Activated CD4-positive, alpha-beta memory T cell treated with anti-CD3 and anti-CD28 coated beads, Interleukin-2, amount 10 ng/mL, durations not matched to agents 7 days and 5 days (primary cell): ENCODE measurements around the gene PPP2R2D. TPM values are rescaled to one million over a fixed set of nuclear protein-coding genes. Genes with fewer than 3 reads are reported as not detected.

ENCODE experiments used
- CTCF ChIA-PET: fragments of 350-600 bp; sonication (Branson Sonifier 250); formaldehyde crosslinking; loops from one replicate; lab custom pipeline; 2021; ENCODE audit warnings: antibody characterized with exemption, inconsistent platforms; lab: Charles Lee
- POLR2A ChIA-PET: fragments of 350-600 bp; sonication (Branson Sonifier 250); formaldehyde crosslinking; loops from one replicate; lab custom pipeline; 2021; ENCODE audit warnings: antibody characterized with exemption; lab: Charles Lee
- DNase-seq: peaks from one replicate; pipeline ENCODE4 v3.0.0-alpha.2; 2020
- H3K27ac Mint-ChIP-seq: one replicate; pipeline ENCODE4 v1.8.0; 2021; ENCODE audit warnings: mild to moderate bottlenecking, mixed read lengths
- H3K27me3 Mint-ChIP-seq: one replicate; pipeline ENCODE4 v1.8.0; 2021; ENCODE audit warnings: mixed read lengths
- H3K36me3 Mint-ChIP-seq: one replicate; pipeline ENCODE4 v1.8.0; 2021; ENCODE audit warnings: low read depth, mixed read lengths
- H3K4me1 Mint-ChIP-seq: one replicate; pipeline ENCODE4 v1.8.0; 2021; ENCODE audit warnings: mixed read lengths
- H3K4me3 Mint-ChIP-seq: one replicate; pipeline ENCODE4 v1.8.0; 2021; ENCODE audit warnings: mild to moderate bottlenecking, mixed read lengths
- H3K9me3 Mint-ChIP-seq: one replicate; pipeline ENCODE4 v1.8.0; 2021; ENCODE audit warnings: mixed read lengths
- total RNA-seq, 2 experiments: library from RNA; stranded (reverse); gene quantifications; one replicate each; pipeline ENCODE4 v1.2.3, GENCODE V29; 2021

Gene PPP2R2D
- total RNA-seq, 2 experiments from 2014 or later = 40.3 to 40.8 TPM

- ChIA-PET POLR2A (interaction anchor here (1.3 to 3.3 kb wide), 4 partner anchors 9 to 77 kb away, joined by 4 to 16 read pairs (median 5); no protein-coding TSS in a partner anchor), CTCF (interaction anchor here (3.1 kb wide), 1 partner anchor 11 kb away, joined by 18 read pairs; no protein-coding TSS in a partner anchor)
- peaks cover 42% of the 10 kb centered on the region for H3K4me1 Mint-ChIP-seq
- H3K9me3 Mint-ChIP-seq = no peaks in the 10 kb centered on the region
- H3K4me3 Mint-ChIP-seq = no peak overlapping the region
- H3K36me3 Mint-ChIP-seq = peaks cover 8% of the 10 kb centered on the region
- no peak for DNase-seq
- H3K27ac Mint-ChIP-seq = no peak overlapping the region
- H3K27me3 Mint-ChIP-seq = peaks cover 12% of the 10 kb centered on the region
Observed at GRCh38 chr10:131897297-131897899, 3.4 kb upstream of the PPP2R2D start.

DNA sequence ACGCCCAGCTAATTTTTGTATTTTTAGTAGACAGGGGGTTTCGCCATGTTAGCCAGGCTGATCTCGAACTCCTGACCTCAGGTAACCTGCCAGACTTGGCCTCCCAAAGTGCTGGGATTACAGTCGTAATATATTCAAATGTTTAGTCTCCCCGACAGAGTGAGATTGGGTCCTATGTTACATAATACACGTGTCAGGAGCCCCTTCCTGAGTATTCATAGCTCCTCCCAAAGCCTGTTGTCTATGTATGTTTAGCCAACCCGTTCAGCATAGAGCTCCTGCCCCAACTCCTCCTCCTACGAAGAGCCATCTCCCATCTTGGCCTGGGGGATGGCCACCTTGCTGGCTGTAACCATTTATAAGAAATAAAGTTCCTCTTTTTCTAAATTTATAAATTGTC, 2.7 kb upstream of the PPP2R2D start:
- Mint-ChIP-seq H3K27me3 (peaks cover 12% of the 10 kb centered on the region), H3K4me3 (no peak overlapping the region), H3K27ac (no peak overlapping the region), H3K4me1 (peaks cover 47% of the 10 kb centered on the region), H3K36me3 (peaks cover 9% of the 10 kb centered on the region), H3K9me3 (no peaks in the 10 kb centered on the region)
- CTCF ChIA-PET = interaction anchor here (0.7 kb wide), 1 partner anchor 125 kb away, joined by 3 read pairs; no protein-coding TSS in a partner anchor
- POLR2A ChIA-PET = interaction anchor here (1.3 to 3.3 kb wide), 3 partner anchors 8 to 77 kb away, joined by 4 to 16 read pairs (median 5); no protein-coding TSS in a partner anchor
- no peak for DNase-seq

DNA sequence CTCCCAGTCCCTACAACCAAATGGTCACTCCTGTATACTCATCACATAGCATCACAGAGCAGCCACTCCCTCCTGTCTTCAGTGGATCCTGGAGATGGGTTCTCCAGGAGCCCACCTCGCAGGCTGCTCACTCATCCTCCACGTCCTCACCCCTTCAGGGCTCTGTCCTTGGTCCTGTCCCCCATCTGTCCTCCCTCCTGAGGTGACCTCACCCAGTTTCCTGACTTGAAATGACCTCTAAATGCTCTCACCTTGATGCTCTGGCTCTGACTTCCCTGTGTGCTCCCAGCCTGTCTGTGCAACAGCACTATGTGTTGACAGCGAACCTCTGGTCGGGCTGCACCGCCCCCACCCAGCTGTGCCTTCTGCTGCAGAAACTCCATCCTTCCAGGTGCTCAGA, 2.1 kb upstream of the PPP2R2D start:
- DNase-seq = no peak
- POLR2A ChIA-PET = interaction anchor here (1.3 kb wide), 1 partner anchor 7 kb away, joined by 4 read pairs; no protein-coding TSS in a partner anchor
- H3K4me1 Mint-ChIP-seq = peaks cover 52% of the 10 kb centered on the region
- H3K36me3 Mint-ChIP-seq = peaks cover 12% of the 10 kb centered on the region
- no peak overlapping the region for H3K4me3 Mint-ChIP-seq
- no peak overlapping the region for H3K27ac Mint-ChIP-seq
- no peaks in the 10 kb centered on the region for H3K9me3 Mint-ChIP-seq
- CTCF ChIA-PET = interaction anchor here (0.6 to 2.3 kb wide), 2 partner anchors 13 to 1402 kb away, joined by 4 to 11 read pairs; no protein-coding TSS in a partner anchor
- H3K27me3 Mint-ChIP-seq = peaks cover 12% of the 10 kb centered on the region

DNA sequence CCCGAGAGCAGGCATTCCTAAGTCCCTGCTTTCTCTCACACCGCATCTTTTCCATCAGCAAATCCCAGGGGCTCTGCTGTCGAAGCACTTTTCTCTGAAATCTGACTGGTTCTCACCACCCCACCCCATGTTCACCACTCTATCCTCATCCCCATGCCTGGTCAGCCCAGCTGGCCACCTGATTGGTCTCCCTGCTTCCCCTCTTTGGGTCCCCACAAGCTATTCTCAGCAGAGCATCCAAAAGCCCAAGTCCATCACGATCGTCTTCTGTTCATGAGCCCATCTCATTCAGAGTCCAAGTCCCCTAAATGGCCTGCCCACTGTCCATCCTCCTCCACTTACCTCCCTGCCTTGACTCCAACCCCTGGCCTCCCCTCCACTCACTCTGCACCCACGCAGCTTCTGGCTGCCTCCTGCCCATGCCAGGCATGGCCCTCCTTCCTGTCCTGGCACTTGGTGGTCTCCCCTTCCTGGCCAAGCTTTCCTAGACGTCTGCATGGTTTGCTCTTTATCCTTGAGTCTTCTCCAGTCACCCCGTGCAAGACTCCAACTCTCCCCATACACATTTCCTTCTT, 1.6 kb upstream of the PPP2R2D start:
- POLR2A ChIA-PET = interaction anchor here (1.2 to 1.7 kb wide), 3 partner anchors 7 to 82 kb away, joined by 3 to 5 read pairs (median 5); partner anchors contain the start of gene BNIP3
- CTCF ChIA-PET = interaction anchor here (0.6 to 2.3 kb wide), 6 partner anchors 10 to 1402 kb away, joined by 4 to 11 read pairs (median 5); no protein-coding TSS in a partner anchor
- H3K36me3 Mint-ChIP-seq = peaks cover 13% of the 10 kb centered on the region
- peaks cover 57% of the 10 kb centered on the region for H3K4me1 Mint-ChIP-seq
- H3K27me3 Mint-ChIP-seq = peaks cover 12% of the 10 kb centered on the region
- peak overlapping the region; percentile 47 for H3K4me3 Mint-ChIP-seq
- H3K27ac Mint-ChIP-seq = peak overlapping the region; percentile 14
- no peaks in the 10 kb centered on the region for H3K9me3 Mint-ChIP-seq
- DNase-seq = no peak

DNA sequence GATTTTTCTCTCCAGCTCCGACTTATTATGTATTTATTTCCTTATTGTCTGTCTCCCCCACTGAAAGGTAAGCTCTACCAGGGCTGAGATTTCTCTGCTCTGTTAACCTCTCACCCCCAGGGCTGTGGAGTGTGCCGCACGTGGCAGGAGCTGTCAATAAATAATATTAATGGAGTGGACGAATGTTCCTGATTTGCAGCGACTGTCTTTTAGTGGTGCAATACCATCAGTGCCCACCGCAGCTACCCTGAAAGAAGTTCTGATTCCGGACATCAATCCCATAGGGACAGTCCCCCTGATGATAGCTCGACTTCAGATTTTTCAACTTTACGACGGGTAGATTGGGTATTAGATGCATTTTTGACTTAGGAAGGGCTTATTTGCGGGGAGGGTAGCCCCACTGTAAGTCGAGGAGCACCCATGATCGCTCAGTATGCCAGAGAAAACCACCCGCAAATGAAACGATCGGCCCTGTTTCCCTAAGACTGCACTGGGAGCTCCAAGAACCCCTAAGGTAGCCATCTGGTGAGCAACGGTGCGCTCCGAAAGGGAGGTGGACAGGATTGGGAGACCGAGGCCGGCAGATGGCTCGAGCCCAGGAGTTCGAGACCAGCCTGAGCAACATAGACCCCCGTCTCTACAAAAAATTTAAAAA, 986 bp upstream of the PPP2R2D start:
- Mint-ChIP-seq H3K9me3 (no peaks in the 10 kb centered on the region), H3K27ac (peak overlapping the region; percentile 63), H3K36me3 (peaks cover 17% of the 10 kb centered on the region), H3K27me3 (peaks cover 12% of the 10 kb centered on the region), H3K4me3 (peak overlapping the region; percentile 78), H3K4me1 (peaks cover 63% of the 10 kb centered on the region)
- ChIA-PET CTCF (interaction anchor here (0.5 to 2.3 kb wide), 7 partner anchors 11 to 123 kb away, joined by 3 to 11 read pairs (median 5); no protein-coding TSS in a partner anchor), POLR2A (interaction anchor here (0.7 to 1.8 kb wide), 12 partner anchors 8 to 652 kb away, joined by 3 to 11 read pairs (median 3); partner anchors contain the start of gene BNIP3)
- no peak for DNase-seq

- peak; percentile 63 for DNase-seq
Observed at GRCh38 chr10:131901181-131901829, 497 bp downstream of the PPP2R2D start.

DNA sequence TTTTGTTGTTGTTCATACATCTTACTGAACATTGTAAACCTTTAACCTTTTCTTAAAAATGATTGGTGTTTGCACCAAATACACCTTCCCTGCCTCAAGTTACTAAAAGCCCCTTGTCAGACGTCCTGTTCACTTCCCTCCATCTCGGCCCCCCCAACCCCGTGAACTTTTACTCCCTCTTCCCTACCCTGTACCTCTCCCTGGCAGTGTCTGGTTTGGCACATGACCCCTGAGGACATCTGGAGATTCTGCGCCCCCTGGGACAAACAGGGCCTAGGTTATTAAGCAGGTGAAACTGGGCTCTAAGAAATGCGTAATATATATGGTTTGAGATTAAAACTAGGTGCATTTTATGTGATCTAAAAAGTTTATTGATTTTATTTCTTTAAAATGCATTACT, 1.4 kb downstream of the PPP2R2D start:
- Mint-ChIP-seq H3K9me3 (no peaks in the 10 kb centered on the region), H3K27me3 (peaks cover 12% of the 10 kb centered on the region), H3K27ac (peak overlapping the region; percentile 89), H3K4me3 (peak overlapping the region; percentile 88), H3K4me1 (peaks cover 67% of the 10 kb centered on the region), H3K36me3 (peaks cover 30% of the 10 kb centered on the region)
- ChIA-PET CTCF (interaction anchor here (0.8 kb wide), 1 partner anchor 121 kb away, joined by 4 read pairs; no protein-coding TSS in a partner anchor), POLR2A (interaction anchor here (0.9 to 1.7 kb wide), 5 partner anchors 11 to 79 kb away, joined by 3 to 4 read pairs (median 3); no protein-coding TSS in a partner anchor)
- no peak for DNase-seq

More at GRCh38 chr10:131901181-131901829, 497 bp downstream of the PPP2R2D start:
- H3K27me3 Mint-ChIP-seq = peaks cover 12% of the 10 kb centered on the region
- peaks cover 27% of the 10 kb centered on the region for H3K36me3 Mint-ChIP-seq
- CTCF ChIA-PET = interaction anchor here (0.8 to 2.0 kb wide), 3 partner anchors 12 to 122 kb away, joined by 4 to 7 read pairs (median 5); no protein-coding TSS in a partner anchor
- POLR2A ChIA-PET = interaction anchor here (0.6 to 1.8 kb wide), 13 partner anchors 10 to 650 kb away, joined by 3 to 11 read pairs (median 3); no protein-coding TSS in a partner anchor
- H3K9me3 Mint-ChIP-seq = no peaks in the 10 kb centered on the region
- peak overlapping the region; percentile 88 for H3K4me3 Mint-ChIP-seq
- peak overlapping the region; percentile 89 for H3K27ac Mint-ChIP-seq
- H3K4me1 Mint-ChIP-seq = peaks cover 70% of the 10 kb centered on the region

DNA sequence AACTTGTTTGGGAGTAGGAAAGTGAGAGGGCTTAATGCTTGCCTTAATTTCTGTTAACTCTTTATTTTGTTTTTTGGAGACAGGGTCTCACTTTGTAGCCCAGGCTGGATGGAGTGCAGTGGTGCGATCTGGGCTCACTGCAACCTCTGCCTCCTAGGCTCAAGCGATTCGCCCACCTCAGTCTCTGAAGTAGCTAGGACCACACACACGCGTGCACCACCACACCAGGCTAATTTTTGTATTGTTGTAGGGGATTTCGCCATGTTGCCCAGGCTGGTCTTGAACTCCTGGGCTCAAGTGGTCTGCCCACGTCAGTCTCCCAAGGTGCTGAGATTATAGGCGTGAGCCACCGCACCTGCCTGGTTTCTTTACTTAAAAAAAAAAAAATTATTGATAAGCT, 1.9 kb downstream of the PPP2R2D start:
- Mint-ChIP-seq H3K27me3 (peaks cover 12% of the 10 kb centered on the region), H3K36me3 (peaks cover 32% of the 10 kb centered on the region), H3K4me3 (peak overlapping the region; percentile 88), H3K27ac (peak overlapping the region; percentile 89), H3K9me3 (no peaks in the 10 kb centered on the region), H3K4me1 (peaks cover 68% of the 10 kb centered on the region)
- ChIA-PET POLR2A (interaction anchor here (0.8 to 3.0 kb wide), 3 partner anchors 62 to 72 kb away, joined by 4 to 17 read pairs (median 6); no protein-coding TSS in a partner anchor), CTCF (interaction anchor here (1.7 kb wide), 1 partner anchor 17 kb away, joined by 7 read pairs; no protein-coding TSS in a partner anchor)
- no peak for DNase-seq

DNA sequence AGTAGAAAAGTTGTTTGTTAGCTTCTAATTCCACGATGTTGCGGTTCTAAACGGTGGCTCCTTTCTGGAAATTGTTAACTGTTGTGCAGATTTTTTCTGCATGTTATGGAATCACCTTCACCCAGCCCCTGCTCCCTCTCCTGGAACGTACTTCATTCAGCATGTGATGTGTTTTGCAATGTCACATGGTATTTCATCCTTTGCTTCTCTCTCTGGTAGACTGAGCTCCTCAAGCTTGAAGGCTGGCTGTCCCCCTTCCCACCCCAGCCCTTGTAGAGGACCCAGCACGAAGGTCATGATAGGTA, 4.4 kb downstream of the PPP2R2D start:
- H3K27me3 Mint-ChIP-seq = no peaks in the 10 kb centered on the region
- no peaks in the 10 kb centered on the region for H3K9me3 Mint-ChIP-seq
- H3K27ac Mint-ChIP-seq = peak overlapping the region; percentile 85
- CTCF ChIA-PET = interaction anchor here (0.6 to 2.0 kb wide), 5 partner anchors 19 to 1853 kb away, joined by 3 to 6 read pairs (median 4); no protein-coding TSS in a partner anchor
- H3K4me1 Mint-ChIP-seq = peaks cover 73% of the 10 kb centered on the region
- H3K36me3 Mint-ChIP-seq = peaks cover 54% of the 10 kb centered on the region
- POLR2A ChIA-PET = interaction anchor here (0.6 to 3.0 kb wide), 6 partner anchors 9 to 542 kb away, joined by 3 to 17 read pairs (median 6); partner anchors contain the start of gene BNIP3
- no peak for DNase-seq
- peak overlapping the region; percentile 50 for H3K4me3 Mint-ChIP-seq

DNA sequence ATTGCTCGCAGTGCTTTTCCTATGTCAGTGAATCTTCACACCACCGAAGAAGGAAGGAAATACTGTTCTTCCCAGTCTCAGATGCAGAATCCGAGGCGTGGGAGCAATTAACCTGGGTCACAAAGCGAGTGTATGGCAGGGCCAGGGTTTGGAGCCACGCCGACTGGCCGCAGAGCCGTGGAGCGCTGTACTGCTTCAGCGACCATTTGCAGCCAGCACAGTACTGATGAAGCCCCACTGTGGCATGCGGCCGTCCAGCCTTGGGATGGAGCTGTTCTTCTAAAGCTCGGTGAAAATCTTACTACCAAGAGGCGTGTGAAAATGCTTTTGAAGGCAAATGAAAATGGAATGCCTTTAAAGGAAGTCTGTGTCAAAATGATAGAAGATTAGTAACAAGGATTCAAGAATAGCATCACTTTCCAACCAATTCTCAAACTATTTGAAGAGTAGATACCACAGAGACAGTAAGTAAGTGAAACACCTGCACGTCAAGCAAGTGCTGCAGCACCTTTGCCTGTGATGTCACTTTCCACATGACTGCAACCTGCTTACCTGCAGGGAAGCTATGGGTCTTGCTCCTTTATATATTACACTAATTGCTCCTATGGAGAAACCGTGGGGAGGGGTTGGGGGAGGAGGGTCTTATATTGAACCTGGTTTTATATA, 4.9 kb downstream of the PPP2R2D start:
- Mint-ChIP-seq H3K4me1 (peaks cover 75% of the 10 kb centered on the region), H3K36me3 (peaks cover 55% of the 10 kb centered on the region), H3K9me3 (no peaks in the 10 kb centered on the region), H3K27ac (peak overlapping the region; percentile 85), H3K4me3 (peak overlapping the region; percentile 50), H3K27me3 (no peaks in the 10 kb centered on the region)
- ChIA-PET CTCF (interaction anchor here (1.0 kb wide), 1 partner anchor 20 kb away, joined by 3 read pairs; no protein-coding TSS in a partner anchor), POLR2A (interaction anchor here (1.2 to 2.4 kb wide), 4 partner anchors 8 to 59 kb away, joined by 3 to 11 read pairs (median 6); no protein-coding TSS in a partner anchor)
- no peak for DNase-seq

GRCh38 chr10:131906269-131906639, 5.4 kb downstream of the PPP2R2D start:
- POLR2A ChIA-PET = interaction anchor here (1.2 to 2.4 kb wide), 2 partner anchors 8 to 10 kb away, joined by 4 to 11 read pairs; no protein-coding TSS in a partner anchor
- Mint-ChIP-seq H3K36me3 (peaks cover 56% of the 10 kb centered on the region), H3K4me3 (no peak overlapping the region), H3K4me1 (peaks cover 75% of the 10 kb centered on the region), H3K9me3 (no peaks in the 10 kb centered on the region), H3K27ac (peak overlapping the region; percentile 85), H3K27me3 (no peaks in the 10 kb centered on the region)
- CTCF ChIA-PET = interaction anchor here (1.0 kb wide), 1 partner anchor 21 kb away, joined by 3 read pairs; no protein-coding TSS in a partner anchor
- DNase-seq = no peak
